Retinal pigment epithelial cell (primary cell): ENCODE data around the gene BCS1L.

ENCODE experiments used
- DNase-seq: peaks from one replicate; pipeline ENCODE4 v3.0.0-alpha.2; 2010; ENCODE audit warnings: low read depth
- H3K4me3 ChIP-seq: 2 replicates; pipeline ENCODE4 v1.5.1; 2011; ENCODE audit warnings: mild to moderate bottlenecking, low read length, control low read depth, moderate library complexity
- TF ChIP-seq, protein P1 (sequence below): conservative IDR thresholded peaks from 2 replicates; pipeline ENCODE4 v1.5.1; 2011; ENCODE audit warnings: low read depth, low read length, control low read depth, inconsistent platforms

Gene BCS1L

DNA sequence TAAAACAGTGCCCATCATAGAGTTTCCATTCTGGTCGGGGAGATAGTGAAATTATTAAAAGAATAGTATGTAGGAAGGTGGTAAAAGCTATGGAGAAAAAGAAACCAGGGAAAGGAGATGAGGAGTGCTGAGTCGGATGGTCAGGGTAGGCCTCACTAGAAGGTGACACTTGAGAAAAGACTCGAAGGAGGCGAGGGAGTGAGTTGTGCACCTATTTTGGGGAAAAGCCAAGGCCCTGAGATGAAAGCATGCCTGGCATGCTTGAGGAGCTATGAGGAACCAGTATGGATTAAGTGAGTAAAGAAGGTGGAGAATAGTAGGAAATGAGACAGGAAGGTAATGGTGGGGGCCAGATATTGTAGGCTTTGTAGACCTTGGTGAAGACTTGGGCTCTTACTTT, 43.9 kb downstream of the BCS1L start:
- H3K4me3 ChIP-seq = no peak overlapping the region
- no peak for DNase-seq
- TF ChIP-seq, protein P1, sequence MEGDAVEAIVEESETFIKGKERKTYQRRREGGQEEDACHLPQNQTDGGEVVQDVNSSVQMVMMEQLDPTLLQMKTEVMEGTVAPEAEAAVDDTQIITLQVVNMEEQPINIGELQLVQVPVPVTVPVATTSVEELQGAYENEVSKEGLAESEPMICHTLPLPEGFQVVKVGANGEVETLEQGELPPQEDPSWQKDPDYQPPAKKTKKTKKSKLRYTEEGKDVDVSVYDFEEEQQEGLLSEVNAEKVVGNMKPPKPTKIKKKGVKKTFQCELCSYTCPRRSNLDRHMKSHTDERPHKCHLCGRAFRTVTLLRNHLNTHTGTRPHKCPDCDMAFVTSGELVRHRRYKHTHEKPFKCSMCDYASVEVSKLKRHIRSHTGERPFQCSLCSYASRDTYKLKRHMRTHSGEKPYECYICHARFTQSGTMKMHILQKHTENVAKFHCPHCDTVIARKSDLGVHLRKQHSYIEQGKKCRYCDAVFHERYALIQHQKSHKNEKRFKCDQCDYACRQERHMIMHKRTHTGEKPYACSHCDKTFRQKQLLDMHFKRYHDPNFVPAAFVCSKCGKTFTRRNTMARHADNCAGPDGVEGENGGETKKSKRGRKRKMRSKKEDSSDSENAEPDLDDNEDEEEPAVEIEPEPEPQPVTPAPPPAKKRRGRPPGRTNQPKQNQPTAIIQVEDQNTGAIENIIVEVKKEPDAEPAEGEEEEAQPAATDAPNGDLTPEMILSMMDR = no peak

DNA sequence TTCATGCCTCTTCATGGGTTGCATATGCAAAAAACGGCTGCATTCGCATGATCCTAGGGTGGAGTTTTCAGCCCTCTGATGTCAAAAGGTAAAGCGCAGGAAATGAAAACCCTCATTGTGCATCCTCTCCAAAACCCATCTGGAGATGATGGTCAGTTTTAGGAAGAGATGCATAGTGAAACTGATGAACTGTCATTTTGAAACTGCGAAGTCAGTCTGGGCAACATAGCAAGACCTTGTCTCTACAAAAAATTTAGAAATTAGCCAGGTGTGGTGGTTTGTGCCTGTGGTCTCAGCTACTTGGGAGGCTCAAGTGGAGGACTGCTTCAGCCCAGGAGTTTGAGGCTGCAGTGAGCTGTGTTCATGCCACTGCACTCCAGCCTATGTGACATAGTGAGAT, 48.6 kb downstream of the BCS1L start:
- TF ChIP-seq, protein P1 = no peak
- DNase-seq = no peak
- H3K4me3 ChIP-seq = no peak overlapping the region

DNA sequence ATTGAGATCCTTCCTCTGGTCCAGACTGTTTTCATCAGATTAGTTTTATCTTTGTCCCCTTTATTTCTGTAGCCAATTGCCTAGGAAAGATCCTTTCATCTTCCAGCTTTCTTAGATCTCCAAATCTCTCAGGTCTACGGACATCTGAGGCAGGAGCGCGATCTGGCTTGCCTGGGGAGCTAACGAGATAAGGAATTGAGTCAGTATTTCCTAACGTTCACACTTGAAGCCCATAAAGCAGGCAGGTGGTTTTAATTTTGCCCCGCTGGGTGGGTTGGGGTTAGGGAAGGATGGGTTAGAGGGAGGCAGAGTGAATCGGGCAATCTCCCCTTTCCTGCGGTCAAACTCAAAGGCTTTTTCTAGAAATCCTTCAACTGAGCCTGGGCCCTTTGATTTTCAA, 50.4 kb downstream of the BCS1L start:
- TF ChIP-seq, protein P1 = no peak
- DNase-seq = no peak
- H3K4me3 ChIP-seq = no peak overlapping the region

DNA sequence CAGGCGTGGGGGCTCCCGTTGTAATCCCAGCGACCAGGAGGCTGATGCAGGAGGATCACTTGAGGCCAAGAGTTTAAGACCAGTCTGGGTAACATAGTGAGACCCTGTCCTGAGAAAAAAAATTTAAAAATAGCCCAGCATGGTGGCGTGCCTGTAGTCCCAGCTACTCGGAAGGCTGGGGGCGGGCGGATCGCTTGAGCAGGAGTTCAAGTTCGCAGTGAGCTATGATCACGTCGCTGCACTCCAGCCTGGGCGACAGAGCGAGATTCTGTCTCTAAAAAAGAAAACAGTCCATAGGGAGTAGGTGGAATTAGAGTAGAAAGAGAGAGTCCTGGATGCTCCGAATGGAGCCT, 50.8 kb downstream of the BCS1L start:
- TF ChIP-seq, protein P1 = no peak
- no peak for DNase-seq
- peak overlapping the region; percentile 88 for H3K4me3 ChIP-seq

DNA sequence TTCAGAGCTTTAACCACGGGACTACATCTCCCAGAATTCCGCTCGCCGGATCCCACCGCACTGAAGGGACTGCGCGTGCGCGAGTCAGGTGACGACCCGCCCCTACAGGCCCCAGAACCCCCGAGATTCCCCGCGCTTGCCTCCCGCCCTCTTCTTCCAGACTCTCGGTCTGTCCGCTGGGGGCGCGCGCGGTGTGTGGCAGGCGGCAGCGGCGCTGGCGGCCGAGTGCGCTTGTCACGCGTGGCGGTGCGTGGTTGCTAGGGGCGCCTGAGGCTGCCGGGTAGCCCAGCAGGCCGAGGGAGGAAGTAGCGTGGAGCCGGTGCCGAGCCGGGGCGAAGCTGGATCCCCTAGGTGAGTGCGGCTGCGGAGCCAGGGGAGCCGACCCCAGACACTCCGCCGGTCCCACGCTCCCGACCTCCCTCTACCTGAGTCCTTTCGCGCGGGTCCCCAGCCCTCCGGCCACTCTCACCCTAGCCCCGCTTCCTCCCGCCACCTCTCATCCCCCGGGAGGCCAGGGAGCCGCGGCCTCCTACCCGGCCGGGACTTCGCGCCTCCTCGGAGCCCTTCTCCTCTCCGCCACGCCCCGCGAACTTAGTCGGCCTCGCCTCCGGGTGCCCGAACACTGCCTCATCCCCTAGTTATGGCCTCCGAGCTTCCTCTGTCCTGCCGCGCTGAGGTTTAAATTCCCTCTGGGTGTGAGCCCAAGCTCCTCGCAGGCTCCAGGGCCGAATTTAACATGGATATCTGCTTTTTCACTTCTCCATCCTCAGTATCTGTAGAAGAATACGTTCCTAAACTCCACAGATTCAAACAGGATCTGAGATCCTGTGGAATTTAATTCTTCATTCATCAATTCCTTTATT, 51.4 kb downstream of the BCS1L start, which contains the start of gene TTLL4:
TSS of gene TTLL4 (plus strand) at position 149 of the 863 bp plus-strand sequence. CDS start 26,842 bp downstream, outside the sequence.
- TF ChIP-seq, protein P1 = peak; percentile 65
- H3K4me3 ChIP-seq = peak within 1 kb of the TSS; percentile 88

DNA sequence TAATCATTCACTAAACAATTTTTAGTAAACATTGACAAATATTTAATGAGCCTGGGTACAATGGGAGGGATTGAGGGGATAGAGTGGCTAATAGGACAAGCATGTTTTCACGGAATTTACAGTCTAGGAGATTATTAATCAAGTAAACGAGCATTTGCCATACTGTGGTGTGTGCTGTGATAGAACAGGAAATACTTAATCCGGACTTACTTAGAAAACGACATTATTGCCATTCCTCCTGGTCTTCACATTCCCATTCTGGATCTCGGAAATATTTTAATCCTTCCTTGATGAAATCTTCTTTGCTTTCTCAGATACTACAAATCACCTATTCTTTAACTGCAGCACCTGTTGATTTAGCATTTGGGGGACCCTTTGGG, 52.1 kb downstream of the BCS1L start:
- DNase-seq = peak; percentile 55
- TF ChIP-seq, protein P1 = no peak
- H3K4me3 ChIP-seq = peak overlapping the region; percentile 88

More for the DNA sequence above, 51.4 kb downstream of the BCS1L start, which contains the start of gene TTLL4:
- DNase-seq = peak; percentile 71
